ENCODE measurements around the gene GAS7. TPM values are rescaled to one million over a fixed set of nuclear protein-coding genes. Genes with fewer than 3 reads are reported as not detected.

The GAS7 gene
- total and polyA plus RNA-seq, 4 donors = 9.0 to 112 (median 46.1) TPM

GRCh38 chr17:10144982-10145381 lies 53.4 kb downstream of the GAS7 start:
- Histone ChIP-seq H3K4me1 (ENCODE audit: control insufficient read depth in 5 of 5, insufficient read depth in 5 of 5, low read length in 5 of 5) (peaks cover 0 to 4% (median 0%) of the 10 kb centered on the region in 5 donors), H3K27ac (ENCODE audit: low read depth in 1 of 2, low read length in 1 of 2) (no peak overlapping the region), H3K36me3 (ENCODE audit: control insufficient read depth in 4 of 4, insufficient read depth in 4 of 4, low read length in 4 of 4) (no peaks in the 10 kb centered on the region), H3K27me3 (ENCODE audit: control insufficient read depth in 3 of 3, insufficient read depth in 3 of 3, low read length in 2 of 3) (no peaks in the 10 kb centered on the region), H3K9ac (ENCODE audit: insufficient read depth in 1 of 2, low read length in 2 of 2) (no peak overlapping the region), H3K4me3 (no peak overlapping the region), H3K9me3 (ENCODE audit: control insufficient read depth in 4 of 4, insufficient read depth in 3 of 4, low read length in 3 of 4) (no peaks in the 10 kb centered on the region)
- no peak for TF ChIP-seq CTCF (IDR thresholded peaks at IDR 0.05; ENCODE audit: control extremely low read depth, extremely low read depth)
- ATAC-seq (ENCODE audit: insufficient read depth, low FRiP score) (no peak), DNase-seq (no peak)
- 41 to 51% methylated on average over 7 of the region's 7 CpGs for WGBS, 2 donors

- DNase-seq = no peak
- Histone ChIP-seq H3K9ac (ENCODE audit: insufficient read depth in 1 of 2, low read length in 2 of 2) (no peak overlapping the region), H3K27ac (ENCODE audit: low read depth in 1 of 2, low read length in 1 of 2) (no peak overlapping the region), H3K9me3 (ENCODE audit: control insufficient read depth in 4 of 4, insufficient read depth in 3 of 4, low read length in 3 of 4) (no peaks in the 10 kb centered on the region), H3K27me3 (ENCODE audit: control insufficient read depth in 3 of 3, insufficient read depth in 3 of 3, low read length in 2 of 3) (no peaks in the 10 kb centered on the region), H3K4me1 (ENCODE audit: control insufficient read depth in 5 of 5, insufficient read depth in 5 of 5, low read length in 5 of 5) (peaks cover 0 to 4% (median 0%) of the 10 kb centered on the region in 5 donors), H3K4me3 (no peak overlapping the region), H3K36me3 (ENCODE audit: control insufficient read depth in 4 of 4, insufficient read depth in 4 of 4, low read length in 4 of 4) (no peaks in the 10 kb centered on the region)
- no peak for TF ChIP-seq CTCF (IDR thresholded peaks at IDR 0.05; ENCODE audit: control extremely low read depth, extremely low read depth)
- 81 to 87% methylated on average over 6 of the region's 6 CpGs for WGBS, 2 donors
- ATAC-seq (ENCODE audit: insufficient read depth, low FRiP score) = no peak
Measured at GRCh38 chr17:10144456-10144855, 54.0 kb downstream of the GAS7 start.

GRCh38 chr17:10141436-10141835 lies 57.0 kb downstream of the GAS7 start:
- no peaks in the 10 kb centered on the region for H3K27me3 ChIP-seq (ENCODE audit: control insufficient read depth in 3 of 3, insufficient read depth in 3 of 3, low read length in 2 of 3)
- DNase-seq = no peak
- H3K9ac ChIP-seq (ENCODE audit: insufficient read depth in 1 of 2, low read length in 2 of 2) = no peak overlapping the region
- peaks cover 0 to 3% (median 2%) of the 10 kb centered on the region in 5 donors for H3K4me1 ChIP-seq (ENCODE audit: control insufficient read depth in 5 of 5, insufficient read depth in 5 of 5, low read length in 5 of 5)
- no peak for ATAC-seq (ENCODE audit: insufficient read depth, low FRiP score)
- H3K36me3 ChIP-seq (ENCODE audit: control insufficient read depth in 4 of 4, insufficient read depth in 4 of 4, low read length in 4 of 4) = no peaks in the 10 kb centered on the region
- TF ChIP-seq CTCF (IDR thresholded peaks at IDR 0.05; ENCODE audit: control extremely low read depth, extremely low read depth) = no peak
- H3K27ac ChIP-seq (ENCODE audit: low read depth in 1 of 2, low read length in 1 of 2) = no peak overlapping the region
- H3K4me3 ChIP-seq = no peak overlapping the region
- H3K9me3 ChIP-seq (ENCODE audit: control insufficient read depth in 4 of 4, insufficient read depth in 3 of 4, low read length in 3 of 4) = no peaks in the 10 kb centered on the region
- WGBS, 2 donors = 91 to 98% methylated on average over 2 of the region's 2 CpGs

GRCh38 chr17:10139577-10139976 lies 58.8 kb downstream of the GAS7 start:
- WGBS, 2 donors = 67 to 72% methylated on average over 2 of the region's 2 CpGs
- peaks cover 0 to 14% (median 7%) of the 10 kb centered on the region in 5 donors for H3K4me1 ChIP-seq (ENCODE audit: control insufficient read depth in 5 of 5, insufficient read depth in 5 of 5, low read length in 5 of 5)
- H3K27ac ChIP-seq (ENCODE audit: low read depth in 1 of 2, low read length in 1 of 2) = no peak overlapping the region
- ATAC-seq (ENCODE audit: insufficient read depth, low FRiP score) (no peak), DNase-seq (no peak)
- no peak for TF ChIP-seq CTCF (IDR thresholded peaks at IDR 0.05; ENCODE audit: control extremely low read depth, extremely low read depth)
- no peak overlapping the region for H3K9ac ChIP-seq (ENCODE audit: insufficient read depth in 1 of 2, low read length in 2 of 2)
- H3K4me3 ChIP-seq = no peak overlapping the region
- no peaks in the 10 kb centered on the region for H3K9me3 ChIP-seq (ENCODE audit: control insufficient read depth in 4 of 4, insufficient read depth in 3 of 4, low read length in 3 of 4)
- H3K36me3 ChIP-seq (ENCODE audit: control insufficient read depth in 4 of 4, insufficient read depth in 4 of 4, low read length in 4 of 4) = no peaks in the 10 kb centered on the region
- H3K27me3 ChIP-seq (ENCODE audit: control insufficient read depth in 3 of 3, insufficient read depth in 3 of 3, low read length in 2 of 3) = no peaks in the 10 kb centered on the region
